Erythroblast (primary cell): ENCODE data around the gene EFEMP2.
"Not testable (repeated sequence)": the region's sequence is repeated elsewhere in the genome, so short reads cannot be mapped to it uniquely, and the experiment has no call there.

Experiments
- GATA1 ChIP-seq: IDR thresholded peaks from 2 replicates; pipeline ENCODE4 v1.6.1; 2011; ENCODE audit warnings: low read depth, mild to moderate bottlenecking, control low read depth, low read length, moderate library complexity
- POLR2A ChIP-seq: IDR thresholded peaks from 2 replicates; pipeline ENCODE4 v1.6.1; 2011; ENCODE audit warnings: mild to moderate bottlenecking, low read length

DNA sequence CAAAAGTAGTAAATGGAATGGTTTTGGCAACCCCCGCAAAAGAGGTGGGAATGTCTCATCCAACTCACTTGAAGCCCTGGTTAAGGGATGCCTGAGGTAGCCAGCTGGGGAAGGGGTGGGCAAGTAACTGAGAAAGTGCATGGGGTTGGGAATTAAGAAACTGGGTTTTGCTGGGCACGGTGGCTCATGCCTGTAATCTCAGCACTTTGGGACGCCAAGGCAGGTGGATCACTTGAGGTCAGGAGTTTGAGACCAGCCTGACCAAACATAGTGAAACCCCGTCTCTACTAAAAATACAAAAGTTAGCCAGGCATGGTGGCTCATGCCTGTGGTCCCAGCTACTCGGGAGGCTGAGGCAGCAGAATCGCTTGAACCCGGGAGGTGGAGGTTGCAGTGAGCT is 23.9 kb downstream of the EFEMP2 start:
- TF ChIP-seq POLR2A, GATA1: not testable (repeated sequence)
